GM12872 (cell line): ENCODE data around the gene POLR1G.

Experiments
- TF ChIP-seq, protein P1 (sequence below): IDR thresholded peaks from 3 replicates; pipeline ENCODE4 v1.5.1; 2011; ENCODE audit warnings: low read depth, mild to moderate bottlenecking, low read length, moderate library complexity; ENCODE audit not compliant: insufficient read depth

POLR1G gene

DNA sequence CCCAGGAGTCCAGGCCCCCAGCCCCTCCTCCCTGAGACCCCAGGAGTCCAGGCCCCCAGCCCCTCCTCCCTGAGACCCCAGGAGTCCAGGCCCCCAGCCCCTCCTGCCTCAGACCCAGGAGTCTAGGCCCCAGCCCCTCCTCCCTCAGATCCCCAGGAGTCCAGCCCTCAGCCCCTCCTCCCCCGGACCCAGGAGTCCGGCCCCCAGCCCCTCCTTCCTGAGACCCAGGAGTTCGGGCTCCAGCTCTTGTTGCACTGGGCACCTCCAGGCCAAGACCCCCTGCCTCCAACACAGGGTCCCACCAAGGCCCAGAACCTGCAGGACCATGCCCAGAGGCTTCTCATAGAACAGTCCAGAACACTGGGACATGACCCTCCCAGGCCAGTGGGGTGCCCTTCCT is 13.5 kb downstream of the POLR1G start:
- TF ChIP-seq, protein P1, sequence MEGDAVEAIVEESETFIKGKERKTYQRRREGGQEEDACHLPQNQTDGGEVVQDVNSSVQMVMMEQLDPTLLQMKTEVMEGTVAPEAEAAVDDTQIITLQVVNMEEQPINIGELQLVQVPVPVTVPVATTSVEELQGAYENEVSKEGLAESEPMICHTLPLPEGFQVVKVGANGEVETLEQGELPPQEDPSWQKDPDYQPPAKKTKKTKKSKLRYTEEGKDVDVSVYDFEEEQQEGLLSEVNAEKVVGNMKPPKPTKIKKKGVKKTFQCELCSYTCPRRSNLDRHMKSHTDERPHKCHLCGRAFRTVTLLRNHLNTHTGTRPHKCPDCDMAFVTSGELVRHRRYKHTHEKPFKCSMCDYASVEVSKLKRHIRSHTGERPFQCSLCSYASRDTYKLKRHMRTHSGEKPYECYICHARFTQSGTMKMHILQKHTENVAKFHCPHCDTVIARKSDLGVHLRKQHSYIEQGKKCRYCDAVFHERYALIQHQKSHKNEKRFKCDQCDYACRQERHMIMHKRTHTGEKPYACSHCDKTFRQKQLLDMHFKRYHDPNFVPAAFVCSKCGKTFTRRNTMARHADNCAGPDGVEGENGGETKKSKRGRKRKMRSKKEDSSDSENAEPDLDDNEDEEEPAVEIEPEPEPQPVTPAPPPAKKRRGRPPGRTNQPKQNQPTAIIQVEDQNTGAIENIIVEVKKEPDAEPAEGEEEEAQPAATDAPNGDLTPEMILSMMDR = no peak

GRCh38 chr19:45420356-45420755 is 13.9 kb downstream of the POLR1G start:
- TF ChIP-seq, protein P1 = no peak

- TF ChIP-seq, protein P1 = no peak
Observed at GRCh38 chr19:45420871-45421270, 14.4 kb downstream of the POLR1G start.

DNA sequence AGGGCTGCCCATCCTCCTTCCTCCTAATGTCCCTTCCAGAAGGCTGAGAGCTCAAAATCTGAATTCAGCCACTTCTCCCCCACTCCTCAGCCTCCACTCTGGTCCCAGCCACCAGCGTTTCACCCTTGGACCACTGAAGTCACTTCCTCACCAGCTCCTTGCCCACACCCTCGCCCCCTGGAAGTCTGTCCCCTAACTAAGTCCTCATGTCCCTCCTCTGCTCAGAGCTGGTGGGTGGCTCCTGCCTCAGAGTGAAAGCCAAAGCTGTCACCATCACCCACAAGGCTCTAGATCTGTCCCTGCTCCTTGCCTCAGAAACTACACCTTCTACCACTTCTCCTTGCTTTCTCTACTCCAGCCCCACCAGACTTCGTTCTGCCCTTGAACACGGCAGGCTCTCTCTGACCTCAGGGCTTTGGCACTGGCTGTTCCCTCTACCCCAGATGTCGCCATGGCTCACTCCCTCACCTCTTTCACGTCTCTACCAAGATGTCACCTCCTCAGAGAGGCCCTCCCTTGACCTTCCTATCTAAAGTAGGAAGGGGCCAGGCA is 15.6 kb downstream of the POLR1G start:
- TF ChIP-seq, protein P1 = no peak

DNA sequence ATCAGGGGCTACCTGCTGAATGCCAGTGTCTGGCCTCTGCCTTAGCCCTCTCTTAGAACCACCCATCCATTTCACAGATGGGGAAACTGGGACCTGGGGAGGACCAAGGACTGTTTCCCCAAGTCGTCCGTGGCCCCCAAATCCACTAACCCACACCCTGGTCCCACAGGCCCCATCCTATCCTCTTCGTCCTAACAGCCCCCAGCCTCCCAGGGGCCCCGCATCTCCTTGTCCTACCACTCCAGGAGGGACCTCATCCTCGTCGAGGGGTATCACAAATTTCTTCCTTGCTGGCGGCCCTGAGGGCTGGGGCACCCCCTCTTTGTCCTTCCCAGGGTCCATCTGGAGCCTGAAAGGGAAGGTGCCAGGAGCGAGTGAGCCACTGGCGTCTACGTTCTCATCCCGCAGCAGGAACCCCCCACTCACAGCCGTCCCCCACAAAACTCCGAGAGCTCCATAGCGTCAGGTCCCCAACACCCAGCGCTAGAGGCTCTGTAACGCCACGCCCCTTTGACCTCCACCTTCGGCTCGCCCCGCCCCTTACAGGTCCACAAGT is 16.7 kb downstream of the POLR1G start:
- TF ChIP-seq, protein P1 = no peak

GRCh38 chr19:45423589-45424190 is 17.2 kb downstream of the POLR1G start, which contains the start of gene ERCC1:
ERCC1 (minus strand) TSS chr19:45423917; CDS start chr19:45423374, 543 bp downstream.
- TF ChIP-seq, protein P1 = no peak

DNA sequence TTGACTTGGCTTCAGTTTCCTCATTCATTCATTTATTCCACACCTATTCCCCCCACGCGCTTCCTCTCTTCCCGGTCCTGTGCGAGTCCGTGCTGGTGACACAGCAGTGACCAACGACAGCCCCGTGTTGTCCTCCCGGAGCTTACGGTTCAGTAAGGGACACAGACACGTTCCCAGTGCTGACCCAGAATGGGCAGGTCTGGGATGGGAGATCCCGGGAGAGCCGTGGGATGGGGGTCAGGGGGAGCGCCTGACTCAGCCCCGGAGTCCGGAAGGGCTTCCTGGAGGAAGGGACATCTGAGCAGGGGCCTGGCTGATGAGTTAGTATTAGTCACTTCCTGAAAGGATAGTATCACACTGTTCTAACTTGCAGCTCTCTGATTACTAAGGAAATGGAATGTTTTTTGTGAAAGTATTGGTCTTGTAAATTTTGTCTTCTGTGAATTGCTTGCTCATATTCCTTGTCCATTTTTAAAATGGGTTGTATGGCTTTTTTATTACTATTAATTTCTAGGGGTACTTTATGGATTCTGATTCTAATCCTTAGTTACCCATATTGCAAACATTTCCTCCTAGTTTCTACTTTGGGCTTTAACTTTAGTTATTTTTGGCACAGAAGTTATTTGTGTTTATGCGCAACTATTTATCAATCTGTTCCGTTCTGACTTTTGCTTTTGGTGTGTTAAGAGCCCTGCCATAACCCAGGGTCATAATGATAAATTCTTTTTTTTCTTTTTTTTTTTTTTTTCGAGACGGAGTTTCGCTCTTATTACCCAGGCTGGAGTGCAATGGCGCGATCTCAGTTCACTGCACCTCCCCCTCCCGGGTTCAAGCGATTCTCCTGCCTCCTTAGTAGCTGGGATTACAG is 18.0 kb downstream of the POLR1G start:
- TF ChIP-seq, protein P1 = no peak
